GM18858 (cell line): Measurements from ENCODE around the gene UTP14C.
"Not testable (repeated sequence)": the region's sequence is repeated elsewhere in the genome, so short reads cannot be mapped to it uniquely, and the experiment has no call there.

ENCODE experiments used
- ATAC-seq: cut with Tn5 transposase; IDR thresholded peaks from one replicate; pipeline ENCODE4 v1.9.1; 2021; ENCODE audit not compliant: unreplicated experiment

The UTP14C gene

DNA sequence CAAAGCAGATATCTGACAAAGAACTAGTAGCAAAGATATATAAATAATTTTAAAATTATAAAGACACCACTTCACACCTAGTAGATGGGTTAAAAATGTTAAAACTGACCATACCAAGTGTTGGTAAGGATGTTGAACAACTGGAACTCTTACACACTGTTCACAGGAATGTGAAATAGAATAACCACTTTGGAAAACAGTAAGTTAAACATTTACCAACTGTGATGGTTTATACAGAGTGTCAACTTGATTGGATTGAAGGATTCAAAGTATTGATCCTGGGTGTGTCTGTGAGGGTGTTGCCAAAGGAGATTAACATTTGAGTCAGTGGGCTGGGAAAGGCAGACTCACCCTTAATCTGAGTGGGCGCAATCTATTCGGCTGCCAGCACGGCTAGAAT is 19.2 kb downstream of the UTP14C start:
- ATAC-seq, result no peak

DNA sequence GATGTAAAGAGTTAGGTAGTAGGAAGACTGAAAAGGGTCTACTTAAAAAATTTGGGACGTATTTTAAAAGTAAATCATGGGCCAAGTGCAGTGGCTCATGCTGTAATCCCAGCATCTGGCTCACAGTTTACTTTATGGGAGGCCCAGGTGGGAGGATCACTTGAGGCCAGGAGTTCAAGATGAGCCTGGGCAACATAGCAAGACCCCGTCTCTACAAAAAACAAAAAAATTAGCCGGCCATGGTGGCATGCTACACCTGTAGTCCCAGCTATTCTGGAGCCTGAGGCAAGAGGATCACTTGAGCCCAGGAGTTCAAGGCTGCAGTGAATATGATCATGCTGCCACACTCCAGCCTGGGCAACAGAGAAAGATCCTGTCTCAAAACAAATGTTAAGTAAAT is 23.0 kb downstream of the UTP14C start:
- ATAC-seq, result no peak

DNA sequence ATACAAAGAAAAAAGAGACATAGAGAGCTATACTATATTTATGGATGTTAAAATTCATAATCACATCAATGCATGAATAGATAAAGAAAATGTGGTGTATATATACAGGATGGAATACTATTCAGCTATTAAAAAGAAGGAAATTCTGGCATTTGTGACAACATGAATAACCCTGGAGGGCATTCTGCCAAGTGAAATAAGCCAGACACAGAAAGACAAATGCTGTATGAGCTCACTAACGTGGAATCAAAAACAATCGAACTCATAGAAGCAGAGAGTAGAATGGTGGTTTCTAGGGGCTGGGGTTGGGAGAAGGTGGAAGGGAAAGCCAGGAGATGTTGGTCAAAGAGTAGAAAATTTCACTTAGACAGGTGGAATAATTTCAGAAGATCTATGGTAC is 24.0 kb downstream of the UTP14C start:
- no peak for ATAC-seq

DNA sequence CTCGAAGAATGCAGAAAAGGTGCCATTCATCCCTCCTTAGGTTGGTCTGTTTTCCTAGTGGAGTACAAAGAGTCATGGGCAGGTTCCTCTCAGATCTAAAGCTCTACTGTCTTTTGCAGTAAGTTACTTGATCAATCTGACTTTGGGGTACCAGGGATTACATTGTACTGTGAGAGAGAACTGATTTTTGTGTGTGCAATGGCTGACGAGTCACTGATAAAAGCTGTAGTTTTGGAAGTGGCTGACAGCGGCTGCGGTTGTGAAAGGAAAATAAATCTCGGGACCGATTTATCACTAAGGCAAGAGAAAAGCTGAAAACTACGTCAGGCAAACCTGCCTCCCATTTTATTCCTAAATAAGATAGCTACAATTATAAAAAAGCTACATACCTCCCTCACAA is 26.9 kb downstream of the UTP14C start:
- no peak for ATAC-seq

DNA sequence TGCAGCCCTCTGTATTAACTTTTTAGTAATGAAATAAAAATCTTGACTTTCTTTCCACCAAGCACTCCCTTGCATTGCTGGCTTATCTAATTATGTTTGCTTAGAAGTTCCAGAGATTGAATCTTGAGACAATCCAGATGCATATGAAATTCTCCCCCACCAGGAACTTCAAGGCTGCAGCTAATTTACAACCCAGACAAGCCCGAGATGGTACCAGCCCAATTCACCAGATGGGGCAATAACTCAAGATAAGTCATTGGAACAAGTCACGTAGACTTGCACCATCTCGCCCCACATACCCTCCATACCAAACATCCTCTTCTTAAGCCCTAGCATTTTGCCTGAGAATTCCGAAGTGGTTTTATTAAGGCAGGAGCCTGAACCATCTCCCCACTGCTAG is 29.0 kb downstream of the UTP14C start:
- no peak for ATAC-seq

DNA sequence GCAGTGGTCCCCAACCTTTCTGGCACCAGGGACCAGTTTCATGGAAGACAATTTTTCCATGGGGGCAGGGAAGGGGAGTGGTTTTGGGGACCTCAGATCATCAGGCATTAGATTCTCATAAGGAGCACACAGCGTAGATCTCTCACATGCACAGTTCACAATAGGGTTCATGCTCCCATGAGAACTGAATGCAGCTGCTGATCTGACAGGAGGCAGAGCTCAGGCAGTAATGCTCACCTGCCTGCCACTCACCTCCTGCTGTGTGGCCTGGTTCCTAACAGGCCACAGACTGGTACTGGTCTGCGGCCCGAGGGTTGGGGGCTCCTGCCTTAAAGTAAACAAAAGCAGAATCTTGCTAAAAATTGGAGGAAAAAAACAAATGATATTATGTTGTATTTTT is 36.6 kb downstream of the UTP14C start:
- ATAC-seq, result not testable (repeated sequence)

DNA sequence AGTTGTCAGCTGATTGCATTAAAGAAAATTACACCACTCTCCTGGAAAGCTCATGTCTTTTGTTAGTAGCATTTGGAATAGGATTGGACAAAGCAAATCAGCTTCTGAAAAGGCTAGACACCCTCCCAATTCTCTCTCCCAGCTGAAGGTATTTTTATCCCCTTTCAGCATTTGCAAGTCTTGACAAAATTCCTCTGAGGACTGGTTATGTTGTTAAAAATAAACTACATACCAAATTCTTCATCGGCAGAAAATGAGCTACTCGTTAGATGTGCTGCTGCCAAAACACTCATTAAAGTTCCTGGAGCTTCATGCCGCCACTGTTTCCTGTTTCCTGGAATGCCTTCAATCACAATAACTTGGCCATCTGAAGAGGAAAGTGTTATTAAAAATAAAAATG is 37.1 kb downstream of the UTP14C start:
- no peak for ATAC-seq

DNA sequence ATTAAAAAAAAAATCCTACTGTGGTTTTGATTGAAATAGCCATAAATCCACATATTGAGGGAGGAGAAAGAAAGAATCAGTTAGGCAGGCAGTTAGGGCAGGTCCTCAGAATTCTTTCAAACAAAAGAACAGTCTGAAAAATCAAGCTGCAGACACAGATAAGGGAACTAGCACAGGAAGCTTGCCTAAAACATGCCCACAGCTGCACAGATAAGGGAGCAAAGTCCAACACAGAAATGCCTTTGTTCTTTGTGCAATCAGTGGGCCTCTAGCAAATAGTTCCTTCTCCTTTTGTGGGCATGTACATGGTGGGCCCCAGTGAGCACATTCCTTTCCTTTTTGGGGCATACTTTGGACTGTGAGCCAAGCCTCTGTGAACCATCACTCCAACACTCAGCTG is 42.7 kb downstream of the UTP14C start:
- no peak for ATAC-seq

DNA sequence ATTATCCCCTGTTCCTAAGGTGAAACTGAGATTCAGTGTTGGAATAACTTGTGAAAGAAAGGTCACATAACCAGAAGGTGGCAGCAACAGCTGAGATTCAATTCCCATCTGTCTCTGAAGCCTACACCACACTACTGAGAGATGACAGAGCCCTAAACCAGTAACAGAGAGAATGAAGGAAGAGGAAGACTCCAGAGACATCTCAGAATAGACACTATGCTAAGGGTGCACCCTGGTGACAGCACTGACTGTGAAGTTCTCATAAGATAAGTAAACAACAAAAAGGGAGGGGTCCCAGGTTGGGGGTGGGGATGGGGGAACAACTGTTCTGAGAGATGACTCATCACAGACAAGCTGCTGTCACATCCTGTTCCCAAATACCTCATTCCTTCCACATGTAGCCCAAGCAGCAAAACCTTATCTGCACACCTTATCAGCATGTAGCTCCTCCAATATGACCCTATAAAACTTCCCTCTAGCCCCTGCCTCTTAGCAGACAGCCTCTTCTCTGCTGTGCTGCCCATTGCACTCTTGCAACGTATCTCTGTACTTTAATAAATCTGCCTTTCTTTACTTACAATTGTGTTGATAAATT is 46.5 kb downstream of the UTP14C start:
- no peak for ATAC-seq
